GM12873 (cell line): ENCODE data around the gene DUSP10.

Experiments used
- CTCF ChIP-seq: IDR thresholded peaks from 2 replicates; pipeline ENCODE4 v1.5.1; 2012; ENCODE audit warnings: low read depth, mild to moderate bottlenecking, moderate library complexity, low read length, control low read depth; ENCODE audit not compliant: insufficient read depth; ENCODE audit errors: missing control alignments

The DUSP10 gene

GRCh38 chr1:221751226-221751887, 9.5 kb upstream of the DUSP10 start:
- TF ChIP-seq CTCF = no peak

- TF ChIP-seq CTCF = no peak
Measured at GRCh38 chr1:221748981-221749380, 7.1 kb upstream of the DUSP10 start.

- TF ChIP-seq CTCF = no peak
Measured at GRCh38 chr1:221747839-221748238, 6.0 kb upstream of the DUSP10 start.

GRCh38 chr1:221743416-221744208, 1.7 kb upstream of the DUSP10 start:
- TF ChIP-seq CTCF = no peak

- TF ChIP-seq CTCF = peak; percentile 17
Measured at GRCh38 chr1:221742555-221743415, 896 bp upstream of the DUSP10 start.

GRCh38 chr1:221740993-221741702, 741 bp downstream of the DUSP10 start:
- no peak for TF ChIP-seq CTCF
